Endodermal cell (in vitro differentiated cells): ENCODE data around the gene NFYA. TPM values are rescaled to one million over a fixed set of nuclear protein-coding genes. Genes with fewer than 3 reads are reported as not detected.
A peak's percentile ranks its signal among the peaks of the same experiment; 100 is the strongest.

Source experiments
- DNase-seq: peaks from one replicate; pipeline ENCODE4 v3.0.0-alpha.2; 2017
- H3K27ac ChIP-seq: 2 replicates; pipeline ENCODE4 v1.5.1; 2013; ENCODE audit warnings: mild to moderate bottlenecking, low read depth, low read length, moderate library complexity
- H3K27me3 ChIP-seq: 2 replicates; pipeline ENCODE4 v1.6.1; 2013; ENCODE audit warnings: mild to moderate bottlenecking, low read length, moderate library complexity; ENCODE audit not compliant: insufficient read depth, control insufficient read depth, poor library complexity, severe bottlenecking
- H3K36me3 ChIP-seq: 2 replicates; pipeline ENCODE4 v1.7.0; 2013; ENCODE audit warnings: mild to moderate bottlenecking, low read length, moderate library complexity; ENCODE audit not compliant: control insufficient read depth, insufficient read depth
- H3K4me1 ChIP-seq: one replicate; pipeline ENCODE4 v1.7.0; 2013; ENCODE audit warnings: low read length; ENCODE audit not compliant: control insufficient read depth, insufficient read depth
- H3K4me3 ChIP-seq: 2 replicates; pipeline ENCODE4 v1.5.1; 2013; ENCODE audit warnings: mild to moderate bottlenecking, low read length, moderate library complexity
- H3K9ac ChIP-seq: 2 replicates; pipeline ENCODE4 v1.6.1; 2013; ENCODE audit warnings: mild to moderate bottlenecking, low read length, moderate library complexity; ENCODE audit not compliant: poor library complexity, severe bottlenecking; ENCODE audit errors: extremely low read depth
- H3K9me3 ChIP-seq: 2 replicates; pipeline ENCODE4 v1.6.1; 2013; ENCODE audit warnings: mild to moderate bottlenecking, low read length, moderate library complexity; ENCODE audit not compliant: control insufficient read depth
- H3K27ac Mint-ChIP-seq: 2 replicates; pipeline ENCODE4 v1.8.0; 2020; ENCODE audit warnings: mixed read lengths
- H3K27me3 Mint-ChIP-seq: 2 replicates; pipeline ENCODE4 v1.8.0; 2021; ENCODE audit warnings: mild to moderate bottlenecking, mixed read lengths; ENCODE audit not compliant: insufficient read depth
- H3K36me3 Mint-ChIP-seq: 2 replicates; pipeline ENCODE4 v1.8.0; 2020; ENCODE audit warnings: low read depth, mixed read lengths
- H3K4me1 Mint-ChIP-seq: 2 replicates; pipeline ENCODE4 v1.8.0; 2020; ENCODE audit warnings: mixed read lengths
- H3K4me3 Mint-ChIP-seq: 2 replicates; pipeline ENCODE4 v1.8.0; 2020; ENCODE audit warnings: mild to moderate bottlenecking, moderate library complexity, mixed read lengths
- H3K9me3 Mint-ChIP-seq: 2 replicates; pipeline ENCODE4 v1.8.0; 2020; ENCODE audit warnings: mild to moderate bottlenecking, mixed read lengths
- WGBS, 2 experiments: methylation state at CpG; one replicate each; pipeline versions ENCODE4 v1.1.5 to v1.1.7; 2013; ENCODE audit warnings: missing lambda C conversion rate in 2 of 2, mixed read lengths in 1 of 2; ENCODE audit not compliant: insufficient coverage in 1 of 2, insufficient read length in 1 of 2; 5-methylcytosine and 5-hydroxymethylcytosine counted together
- total RNA-seq, 2 donors: library from RNA; stranded (reverse); fragmentation: NEBNext Ultra II Directional in 1 of 2; extraction: Animal tissue kit (Norgen Biotek cat#: 25700) in 1 of 2; gene quantifications; 2 replicates in 1 of 2; 3 replicates in 1 of 2; pipeline ENCODE4 v1.2.1, GENCODE V29; 2021
- TF ChIP-seq, protein P1 (sequence below): fragments of 200-600 bp; sonication (generic); conservative IDR thresholded peaks from 2 replicates; pipeline ENCODE4 v1.5.0; 2021; ENCODE audit warnings: antibody characterized with exemption, mild to moderate bottlenecking

The NFYA gene
- total RNA-seq, 2 donors from 2014 or later = 44.8 to 45.8 TPM

DNA sequence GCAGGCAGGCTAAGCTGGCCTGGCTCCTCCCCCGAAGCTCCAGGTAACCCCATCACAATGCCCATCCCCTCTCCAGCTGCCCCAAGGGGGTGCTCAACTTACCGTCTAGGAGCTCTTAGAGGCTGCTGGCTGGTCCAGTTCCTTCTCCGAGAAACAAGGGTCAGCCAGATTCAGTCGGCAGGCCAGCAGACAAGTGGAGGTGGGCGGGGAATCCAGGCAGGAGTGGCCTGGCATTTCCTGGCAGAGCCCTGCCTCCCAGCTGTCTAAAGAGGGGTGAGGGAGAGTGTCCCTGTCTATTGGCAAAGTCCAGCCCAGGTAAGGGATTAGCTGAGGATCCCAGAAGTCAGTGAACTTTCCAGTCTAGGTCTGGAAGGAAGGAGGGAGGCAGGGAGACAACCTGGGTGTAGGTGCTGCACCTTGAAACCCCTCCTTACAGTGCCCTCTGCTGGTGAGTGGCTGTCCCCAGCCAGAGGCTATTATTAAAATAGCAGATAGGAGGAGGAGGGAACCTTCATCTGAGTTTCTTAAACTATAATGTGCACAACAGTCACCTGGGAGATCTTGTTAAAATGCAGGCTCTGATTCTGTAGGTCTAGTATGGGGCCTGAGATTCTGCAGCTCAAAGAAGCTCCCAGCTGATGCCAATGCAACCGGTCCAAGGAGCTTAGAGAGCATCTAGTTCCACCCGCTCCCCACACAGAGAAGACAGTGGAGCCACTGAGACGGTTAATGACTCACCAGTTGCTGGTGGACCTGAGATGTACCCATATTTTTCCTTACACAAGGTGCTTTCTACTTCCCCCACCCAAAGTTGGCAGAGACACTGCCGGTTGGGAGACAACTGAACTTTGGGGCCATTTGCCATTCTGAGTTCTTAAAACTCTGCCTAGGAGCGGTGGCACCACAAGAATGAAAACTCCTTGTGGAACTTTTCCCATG, 33.4 kb upstream of the NFYA start, which contains the start of gene UNC5CL:
Gene UNC5CL, minus strand, starts transcription at position 162 of the 939 bp plus-strand sequence. CDS start 4,147 bp downstream, outside the sequence.
- WGBS, 2 experiments = 86 to 94% methylated on average over 3 to 10 of the region's 10 CpGs
- no peak within 1 kb of the TSS for H3K4me3 Mint-ChIP-seq
- H3K9me3 Mint-ChIP-seq = no peaks in the 10 kb centered on the region
- H3K27me3 Mint-ChIP-seq = peaks cover under 1% of the 10 kb centered on the region
- peak; percentile 91 for DNase-seq
- no peaks in the 10 kb centered on the region for H3K36me3 ChIP-seq
- peaks cover 5% of the 10 kb centered on the region for H3K4me1 ChIP-seq
- H3K9ac ChIP-seq = no peak within 1 kb of the TSS
- H3K9me3 ChIP-seq = no peaks in the 10 kb centered on the region
- H3K36me3 Mint-ChIP-seq = no peaks in the 10 kb centered on the region
- no peak within 1 kb of the TSS for H3K27ac ChIP-seq
- H3K4me1 Mint-ChIP-seq = peaks cover 38% of the 10 kb centered on the region
- TF ChIP-seq, protein P1, sequence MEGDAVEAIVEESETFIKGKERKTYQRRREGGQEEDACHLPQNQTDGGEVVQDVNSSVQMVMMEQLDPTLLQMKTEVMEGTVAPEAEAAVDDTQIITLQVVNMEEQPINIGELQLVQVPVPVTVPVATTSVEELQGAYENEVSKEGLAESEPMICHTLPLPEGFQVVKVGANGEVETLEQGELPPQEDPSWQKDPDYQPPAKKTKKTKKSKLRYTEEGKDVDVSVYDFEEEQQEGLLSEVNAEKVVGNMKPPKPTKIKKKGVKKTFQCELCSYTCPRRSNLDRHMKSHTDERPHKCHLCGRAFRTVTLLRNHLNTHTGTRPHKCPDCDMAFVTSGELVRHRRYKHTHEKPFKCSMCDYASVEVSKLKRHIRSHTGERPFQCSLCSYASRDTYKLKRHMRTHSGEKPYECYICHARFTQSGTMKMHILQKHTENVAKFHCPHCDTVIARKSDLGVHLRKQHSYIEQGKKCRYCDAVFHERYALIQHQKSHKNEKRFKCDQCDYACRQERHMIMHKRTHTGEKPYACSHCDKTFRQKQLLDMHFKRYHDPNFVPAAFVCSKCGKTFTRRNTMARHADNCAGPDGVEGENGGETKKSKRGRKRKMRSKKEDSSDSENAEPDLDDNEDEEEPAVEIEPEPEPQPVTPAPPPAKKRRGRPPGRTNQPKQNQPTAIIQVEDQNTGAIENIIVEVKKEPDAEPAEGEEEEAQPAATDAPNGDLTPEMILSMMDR = peak; percentile 96
- H3K27ac Mint-ChIP-seq = no peak within 1 kb of the TSS
- no peak within 1 kb of the TSS for H3K4me3 ChIP-seq
- no peaks in the 10 kb centered on the region for H3K27me3 ChIP-seq

DNA sequence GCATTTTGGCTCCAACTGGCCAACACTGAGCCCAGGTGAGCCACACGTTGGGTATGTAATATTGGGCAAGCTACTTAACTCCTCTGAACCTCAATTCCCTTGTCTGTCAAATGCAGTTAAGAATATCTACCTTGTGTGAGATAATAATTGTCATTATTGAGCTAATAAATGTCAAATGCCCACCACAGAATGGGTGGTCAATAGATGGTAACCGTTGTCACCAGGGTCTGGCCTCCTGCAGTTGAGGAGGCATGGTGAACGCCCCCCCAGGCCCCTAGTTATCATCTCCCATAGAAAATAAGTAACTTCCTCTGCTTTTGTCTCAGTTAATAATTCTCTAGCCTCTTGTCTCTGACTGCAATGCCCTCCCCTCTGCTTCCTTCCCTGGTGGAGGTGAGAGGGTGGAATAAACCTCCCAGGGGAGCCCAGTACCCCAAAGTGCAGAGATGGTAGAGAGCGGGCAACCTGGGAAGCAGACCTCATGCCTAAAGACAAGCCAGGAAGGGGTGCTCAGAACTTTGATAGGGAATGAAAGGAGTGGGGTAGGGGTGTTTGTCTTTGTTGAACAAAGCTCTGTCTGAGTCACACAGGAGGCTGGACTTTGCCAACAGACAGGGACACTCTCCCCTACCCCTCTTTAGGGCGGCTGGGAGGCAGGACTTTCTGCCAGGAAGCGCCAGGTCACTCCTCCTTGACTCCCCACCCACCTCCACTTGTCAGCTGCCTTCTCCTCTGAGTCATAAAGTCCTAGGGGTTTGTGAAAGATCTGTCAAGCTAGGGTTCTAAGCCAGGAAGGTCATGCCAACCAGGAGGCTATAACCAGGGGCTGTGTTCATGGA, 32.5 kb upstream of the NFYA start:
- Histone ChIP-seq H3K9ac (no peak overlapping the region), H3K9me3 (no peaks in the 10 kb centered on the region), H3K4me1 (peaks cover 5% of the 10 kb centered on the region), H3K36me3 (no peaks in the 10 kb centered on the region), H3K27me3 (no peaks in the 10 kb centered on the region), H3K4me3 (no peak overlapping the region), H3K27ac (no peak overlapping the region)
- WGBS, 2 experiments = 60 to 78% methylated on average over 3 to 6 of the region's 6 CpGs
- Mint-ChIP-seq H3K27ac (peak overlapping the region; percentile 57), H3K27me3 (no peaks in the 10 kb centered on the region), H3K4me1 (peaks cover 38% of the 10 kb centered on the region), H3K4me3 (peak overlapping the region; percentile 11), H3K36me3 (no peaks in the 10 kb centered on the region), H3K9me3 (no peaks in the 10 kb centered on the region)
- TF ChIP-seq, protein P1 = no peak
- DNase-seq = no peak

DNA sequence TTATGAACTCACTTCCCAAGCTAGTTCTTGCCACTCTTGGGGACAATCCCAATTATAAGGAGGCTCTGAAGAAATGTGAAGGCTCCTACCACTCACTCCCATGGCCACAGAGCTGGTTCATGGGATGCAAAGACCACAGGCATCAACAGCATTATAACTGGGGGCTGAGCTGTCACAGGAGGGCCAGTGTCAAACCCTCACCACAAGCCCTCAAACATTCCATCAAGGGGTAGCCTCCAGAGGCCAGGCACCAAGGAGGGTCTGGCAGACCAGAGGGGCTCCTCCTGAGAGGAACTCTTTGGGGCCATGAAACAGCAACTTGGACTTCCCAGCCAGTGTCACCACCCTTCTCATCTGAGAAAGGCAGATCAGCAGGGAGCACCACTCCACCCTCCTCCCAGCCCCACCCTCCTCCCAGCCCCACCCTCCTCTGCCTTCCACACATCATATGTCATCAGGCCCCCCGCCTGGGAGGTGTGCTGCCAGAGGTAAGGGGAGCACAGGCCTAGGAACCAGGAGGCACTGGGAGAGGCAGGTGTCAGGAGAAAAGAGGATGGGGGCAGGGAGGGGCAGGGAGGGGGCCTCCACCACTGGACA, 31.7 kb upstream of the NFYA start:
- H3K27ac Mint-ChIP-seq = no peak overlapping the region
- TF ChIP-seq, protein P1 = no peak

More for the DNA sequence above, 31.7 kb upstream of the NFYA start:
- no peak overlapping the region for H3K4me3 Mint-ChIP-seq
- Histone ChIP-seq H3K27ac (no peak overlapping the region), H3K27me3 (no peaks in the 10 kb centered on the region), H3K4me3 (no peak overlapping the region), H3K4me1 (peaks cover 5% of the 10 kb centered on the region), H3K36me3 (no peaks in the 10 kb centered on the region), H3K9ac (no peak overlapping the region), H3K9me3 (no peaks in the 10 kb centered on the region)
- no peaks in the 10 kb centered on the region for H3K36me3 Mint-ChIP-seq
- 91% methylated on average over 1 of the region's 1 CpG; no CpG with 5 or more reads in 1 of the 2 experiments for WGBS, 2 experiments
- H3K27me3 Mint-ChIP-seq = no peaks in the 10 kb centered on the region
- H3K9me3 Mint-ChIP-seq = no peaks in the 10 kb centered on the region
- H3K4me1 Mint-ChIP-seq = peaks cover 38% of the 10 kb centered on the region
- no peak for DNase-seq
